ENCODE data around the gene MOB2. TPM values are rescaled to one million over a fixed set of nuclear protein-coding genes. Genes with fewer than 3 reads are reported as not detected.

Gene MOB2
- 10 to 100 TPM; 36.4 to 46.1 (median 37.9) TPM for total RNA-seq

DNA sequence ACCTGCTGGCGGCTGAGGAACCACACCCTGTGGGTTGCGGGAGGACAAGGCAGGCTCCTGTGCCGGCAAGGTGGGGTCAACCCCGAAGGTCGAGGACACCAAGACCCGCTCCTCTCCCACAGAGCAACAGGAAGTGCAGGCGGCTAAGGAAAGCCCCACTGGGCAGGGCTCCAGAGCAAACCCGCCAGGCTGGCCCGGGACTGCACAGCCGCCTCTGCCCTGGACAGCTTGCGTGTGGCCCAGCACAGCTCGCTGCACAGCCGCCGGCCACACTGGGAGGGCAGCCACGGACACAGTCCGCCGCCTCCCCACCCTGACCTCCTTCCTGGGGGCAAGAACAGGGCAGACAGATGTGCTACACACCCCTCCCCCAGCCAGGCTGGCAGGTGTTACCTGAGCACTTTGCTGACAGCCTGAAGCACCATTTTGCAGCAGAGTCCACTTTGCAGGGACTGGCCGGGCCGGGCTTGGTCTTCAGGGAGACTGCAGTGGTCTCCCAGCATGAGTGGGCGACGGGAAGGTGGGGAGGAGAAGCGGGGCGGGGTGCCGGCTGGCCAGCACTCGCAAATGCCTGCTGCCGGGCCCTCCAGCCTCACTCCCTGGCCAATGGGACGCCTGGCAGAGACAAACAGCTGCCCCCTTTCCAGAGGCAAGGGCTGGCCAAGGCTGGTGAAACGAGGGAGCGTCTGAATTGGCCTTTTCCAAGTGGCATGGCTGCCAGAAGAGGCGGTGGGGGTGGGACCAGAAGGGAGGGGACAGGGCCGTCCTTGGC is at the start of gene MOB2:
Gene MOB2 (minus strand): TSS at position 726 of the 772 bp plus-strand sequence. CDS start 223 bp downstream, at position 503.
- Histone ChIP-seq H3K4me3 (peak within 1 kb of the TSS; percentile 15 to 61 (median 16)), H3K4me1 (peaks cover 22 to 25% of the 10 kb centered on the region in 2 donors), H3K36me3 (no peaks in the 10 kb centered on the region), H3K9me3 (no peaks in the 10 kb centered on the region), H3K27ac (peak within 1 kb of the TSS in 1 of 2 donors; percentile 78), H3K27me3 (no peaks in the 10 kb centered on the region)
- TF ChIP-seq, protein P1, sequence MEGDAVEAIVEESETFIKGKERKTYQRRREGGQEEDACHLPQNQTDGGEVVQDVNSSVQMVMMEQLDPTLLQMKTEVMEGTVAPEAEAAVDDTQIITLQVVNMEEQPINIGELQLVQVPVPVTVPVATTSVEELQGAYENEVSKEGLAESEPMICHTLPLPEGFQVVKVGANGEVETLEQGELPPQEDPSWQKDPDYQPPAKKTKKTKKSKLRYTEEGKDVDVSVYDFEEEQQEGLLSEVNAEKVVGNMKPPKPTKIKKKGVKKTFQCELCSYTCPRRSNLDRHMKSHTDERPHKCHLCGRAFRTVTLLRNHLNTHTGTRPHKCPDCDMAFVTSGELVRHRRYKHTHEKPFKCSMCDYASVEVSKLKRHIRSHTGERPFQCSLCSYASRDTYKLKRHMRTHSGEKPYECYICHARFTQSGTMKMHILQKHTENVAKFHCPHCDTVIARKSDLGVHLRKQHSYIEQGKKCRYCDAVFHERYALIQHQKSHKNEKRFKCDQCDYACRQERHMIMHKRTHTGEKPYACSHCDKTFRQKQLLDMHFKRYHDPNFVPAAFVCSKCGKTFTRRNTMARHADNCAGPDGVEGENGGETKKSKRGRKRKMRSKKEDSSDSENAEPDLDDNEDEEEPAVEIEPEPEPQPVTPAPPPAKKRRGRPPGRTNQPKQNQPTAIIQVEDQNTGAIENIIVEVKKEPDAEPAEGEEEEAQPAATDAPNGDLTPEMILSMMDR (IDR thresholded peaks at IDR 0.05): peak in 1 of 3 donors; percentile 30
- TF ChIP-seq POLR2AphosphoS5 (IDR thresholded peaks at IDR 0.05): no peak
- peak; percentile 39 to 65 for DNase-seq (ENCODE audit: low spot score in 2 of 2)
- intact Hi-C loops (cut with DNase I; ENCODE audit: low total_unique reads): no loop called here

- Histone ChIP-seq H3K27ac (no peak overlapping the region), H3K27me3 (no peaks in the 10 kb centered on the region), H3K36me3 (no peaks in the 10 kb centered on the region), H3K9me3 (no peaks in the 10 kb centered on the region), H3K4me3 (no peak overlapping the region), H3K4me1 (peaks cover 23 to 27% of the 10 kb centered on the region in 2 donors)
- no peak for DNase-seq (ENCODE audit: low spot score in 2 of 2)
- intact Hi-C loops (cut with DNase I; ENCODE audit: low total_unique reads): no loop called here
- no peak for TF ChIP-seq POLR2A (IDR thresholded peaks at IDR 0.05)
- no peak for TF ChIP-seq POLR2AphosphoS5 (IDR thresholded peaks at IDR 0.05)
- TF ChIP-seq, protein P1 (IDR thresholded peaks at IDR 0.05): no peak
Observed at GRCh38 chr11:1534682-1535081, 48.1 kb upstream of the MOB2 start.

GRCh38 chr11:1534171-1534570 is 47.6 kb upstream of the MOB2 start:
- TF ChIP-seq, protein P1 (IDR thresholded peaks at IDR 0.05): no peak
- TF ChIP-seq POLR2A (IDR thresholded peaks at IDR 0.05): no peak
- TF ChIP-seq POLR2AphosphoS5 (IDR thresholded peaks at IDR 0.05): no peak
- Histone ChIP-seq H3K4me1 (peaks cover 23 to 27% of the 10 kb centered on the region in 2 donors), H3K27ac (peak overlapping the region in 1 of 2 donors; percentile 13)

GRCh38 chr11:1533342-1533725 is 46.8 kb upstream of the MOB2 start:
- Histone ChIP-seq H3K27me3 (no peaks in the 10 kb centered on the region), H3K4me1 (peaks cover 23 to 27% of the 10 kb centered on the region in 2 donors), H3K36me3 (no peaks in the 10 kb centered on the region), H3K9me3 (no peaks in the 10 kb centered on the region), H3K4me3 (no peak overlapping the region), H3K27ac (peak overlapping the region in 1 of 2 donors; percentile 56)
- no peak for DNase-seq (ENCODE audit: low spot score in 2 of 2)
- TF ChIP-seq POLR2A (IDR thresholded peaks at IDR 0.05): no peak
- TF ChIP-seq POLR2AphosphoS5 (IDR thresholded peaks at IDR 0.05): no peak
- intact Hi-C loops (cut with DNase I; ENCODE audit: low total_unique reads): no loop called here

More at GRCh38 chr11:1534171-1534570, 47.6 kb upstream of the MOB2 start:
- Histone ChIP-seq H3K9me3 (no peaks in the 10 kb centered on the region), H3K36me3 (no peaks in the 10 kb centered on the region), H3K4me3 (no peak overlapping the region), H3K27me3 (no peaks in the 10 kb centered on the region)
- intact Hi-C loops (cut with DNase I; ENCODE audit: low total_unique reads): no loop called here
- no peak for DNase-seq (ENCODE audit: low spot score in 2 of 2)

GRCh38 chr11:1532606-1533341 is 46.2 kb upstream of the MOB2 start:
- no peaks in the 10 kb centered on the region for H3K36me3 ChIP-seq
- TF ChIP-seq POLR2A (IDR thresholded peaks at IDR 0.05) (no peak), POLR2AphosphoS5 (IDR thresholded peaks at IDR 0.05) (no peak)
- TF ChIP-seq, protein P1 (IDR thresholded peaks at IDR 0.05): no peak
- H3K9me3 ChIP-seq: no peaks in the 10 kb centered on the region
- no peaks in the 10 kb centered on the region for H3K27me3 ChIP-seq
- peak overlapping the region in 1 of 3 donors; percentile 46 for H3K4me3 ChIP-seq
- intact Hi-C loops (cut with DNase I; ENCODE audit: low total_unique reads): no loop called here
- DNase-seq (ENCODE audit: low spot score in 2 of 2): no peak
- H3K4me1 ChIP-seq: peaks cover 23 to 27% of the 10 kb centered on the region in 2 donors
- H3K27ac ChIP-seq: peak overlapping the region in 1 of 2 donors; percentile 58

Data from breast epithelium (tissue), 4 donors.